GM08714 (cell line): ENCODE results near the gene ZNF414.

Experiments used
- H3K4me3 ChIP-seq: fragments of 200-500 bp; sonication (Bioruptor generic); 2 replicates; pipeline ENCODE4 v1.5.1; 2014; ENCODE audit warnings: mild to moderate bottlenecking, low read length, inconsistent platforms
- ZNF274 ChIP-seq: IDR thresholded peaks from 2 replicates; pipeline ENCODE4 v1.6.1; 2012; ENCODE audit warnings: mild to moderate bottlenecking, low read depth, low read length

Gene ZNF414

DNA sequence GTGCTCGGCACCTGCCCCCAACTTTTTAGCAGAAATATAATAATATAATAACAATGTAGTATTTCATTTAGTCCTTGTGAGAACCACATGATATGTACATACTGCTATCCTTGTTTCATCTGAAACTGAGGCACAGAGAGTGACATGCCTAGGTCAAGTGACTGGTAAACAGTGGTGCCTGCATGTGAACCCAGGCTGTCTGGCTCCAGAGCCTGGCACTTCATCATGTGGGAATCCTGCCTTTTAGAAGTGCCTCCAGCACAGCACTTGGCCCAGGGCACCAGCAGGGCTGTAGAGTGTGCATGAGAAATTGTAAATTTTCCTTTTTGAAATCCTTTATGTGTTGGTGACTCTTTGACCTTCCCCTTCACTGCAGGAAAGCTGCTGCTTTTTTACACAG, 39.0 kb downstream of the ZNF414 start:
- no peak overlapping the region for H3K4me3 ChIP-seq
- no peak for TF ChIP-seq ZNF274

DNA sequence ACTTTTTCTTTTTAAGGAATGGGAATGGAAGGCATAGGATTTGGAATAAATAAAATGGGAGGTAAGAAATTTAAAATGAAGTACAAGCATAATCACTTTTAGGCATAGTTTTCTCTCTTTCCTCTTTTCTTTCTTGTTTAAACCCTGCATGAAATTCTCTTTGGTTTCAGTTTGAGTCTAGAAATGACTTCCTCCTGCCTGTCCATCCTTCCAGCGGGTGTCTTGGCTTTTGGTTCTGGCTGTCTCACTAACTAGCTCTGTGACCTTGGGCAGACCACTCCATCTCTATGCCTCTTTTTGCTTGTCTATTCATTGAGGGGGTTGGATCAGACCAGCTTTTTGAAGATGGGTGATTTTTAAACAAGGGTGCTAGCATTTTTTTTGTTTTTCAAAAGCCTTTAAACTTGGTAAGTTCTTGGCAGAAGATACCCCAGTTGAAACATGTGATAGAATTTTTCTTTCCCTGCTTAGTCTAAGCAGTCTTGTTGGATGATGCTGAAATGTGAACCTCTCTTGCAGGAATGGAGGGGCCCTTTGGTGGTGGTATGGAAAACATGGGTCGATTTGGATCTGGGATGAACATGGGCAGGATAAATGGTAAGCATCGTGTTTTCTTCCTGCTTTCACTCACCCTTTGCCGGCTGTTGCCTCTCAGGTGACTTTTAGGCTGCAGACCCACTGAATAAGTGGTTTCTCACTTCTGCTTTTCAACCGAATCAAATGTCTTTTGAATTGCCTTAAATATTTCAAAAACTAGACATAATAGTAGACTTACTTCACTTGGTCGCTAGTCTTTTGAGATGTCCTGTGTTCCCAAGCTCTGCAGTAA, 40.1 kb downstream of the ZNF414 start:
- H3K4me3 ChIP-seq = no peak overlapping the region
- TF ChIP-seq ZNF274 = no peak

DNA sequence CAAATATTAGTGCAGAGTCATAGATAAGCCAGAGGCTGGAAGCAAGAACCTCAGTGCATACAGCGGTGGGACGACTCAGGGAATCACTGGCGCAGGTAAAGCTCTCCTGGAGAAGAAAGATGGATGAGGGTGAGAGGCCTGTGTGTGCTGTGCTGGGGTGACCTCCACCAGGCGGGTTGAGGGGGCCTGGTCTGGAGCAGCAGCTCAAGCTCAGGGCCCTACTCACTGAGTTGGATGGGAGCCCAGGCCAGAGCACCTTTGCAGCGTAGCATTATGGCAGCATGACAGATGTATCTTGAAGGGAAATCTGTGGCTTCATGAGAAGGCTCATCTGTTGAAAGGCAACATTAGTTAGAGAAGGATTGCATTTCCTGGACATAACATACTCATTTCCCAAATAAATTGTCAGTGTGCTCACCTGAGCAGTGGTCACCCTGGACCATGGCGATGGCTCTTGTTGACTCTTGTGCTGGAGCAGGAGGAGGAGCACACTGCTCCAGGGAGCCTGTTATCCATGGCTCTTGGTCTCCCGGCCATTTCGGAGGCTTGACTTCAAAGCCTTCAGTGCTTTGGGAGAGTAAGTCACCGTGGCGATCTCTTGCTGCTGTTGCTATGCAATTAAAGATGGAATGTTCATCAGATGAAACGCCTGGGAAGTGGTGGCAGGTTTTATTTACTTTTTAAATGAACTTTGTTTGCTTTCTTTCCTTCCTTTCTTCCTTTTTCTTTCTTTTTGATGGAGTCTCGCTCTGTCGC, 44.2 kb downstream of the ZNF414 start:
- TF ChIP-seq ZNF274 = no peak
- H3K4me3 ChIP-seq = no peak overlapping the region

DNA sequence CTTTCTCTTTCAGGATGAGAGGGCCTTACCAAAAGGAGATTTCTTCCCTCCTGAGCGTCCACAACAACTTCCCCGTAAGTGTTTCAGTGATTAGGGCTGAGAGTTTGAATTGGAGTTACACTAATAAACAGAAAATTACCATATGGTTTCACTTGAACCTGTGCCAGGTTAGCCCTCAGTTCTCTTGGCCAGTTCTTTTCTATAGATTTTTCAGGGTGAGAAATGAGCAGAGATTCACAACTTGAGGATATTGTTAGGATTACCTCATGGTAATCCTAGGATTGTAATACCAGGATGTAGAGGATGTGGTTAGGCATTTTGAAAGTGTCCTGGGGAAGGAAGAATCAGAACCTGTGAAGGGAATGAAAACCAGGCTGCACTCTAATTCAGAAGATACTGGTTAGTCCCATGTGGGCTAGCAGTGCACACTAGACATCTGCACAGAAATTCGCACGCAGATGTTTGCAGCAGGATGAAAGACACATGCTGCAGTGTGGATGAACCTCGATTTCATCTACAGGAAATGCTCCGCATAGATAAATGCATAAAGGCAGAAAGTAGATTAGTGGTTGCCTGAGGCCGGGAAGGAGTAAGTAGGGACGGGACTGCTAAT, 45.1 kb downstream of the ZNF414 start:
- no peak overlapping the region for H3K4me3 ChIP-seq
- no peak for TF ChIP-seq ZNF274

DNA sequence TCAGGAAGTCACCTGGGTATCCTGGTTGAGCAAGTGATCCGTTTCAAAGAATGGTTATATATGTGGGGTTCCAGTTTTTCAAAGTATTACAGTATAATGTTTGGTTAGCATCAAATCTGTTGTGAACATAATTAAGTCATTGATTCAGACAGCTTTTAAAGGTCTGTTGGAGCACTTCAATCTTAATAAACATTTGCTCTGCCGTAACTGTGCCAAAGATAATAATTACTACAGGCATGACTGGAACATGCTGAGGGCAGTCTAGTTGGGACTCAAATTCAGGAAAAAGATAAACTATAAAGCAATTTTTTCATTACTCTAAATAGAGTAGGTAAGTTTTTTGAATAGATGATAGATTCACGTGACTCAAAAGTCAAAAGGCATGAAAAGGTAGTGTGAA, 45.8 kb downstream of the ZNF414 start:
- no peak for TF ChIP-seq ZNF274
- H3K4me3 ChIP-seq = no peak overlapping the region

DNA sequence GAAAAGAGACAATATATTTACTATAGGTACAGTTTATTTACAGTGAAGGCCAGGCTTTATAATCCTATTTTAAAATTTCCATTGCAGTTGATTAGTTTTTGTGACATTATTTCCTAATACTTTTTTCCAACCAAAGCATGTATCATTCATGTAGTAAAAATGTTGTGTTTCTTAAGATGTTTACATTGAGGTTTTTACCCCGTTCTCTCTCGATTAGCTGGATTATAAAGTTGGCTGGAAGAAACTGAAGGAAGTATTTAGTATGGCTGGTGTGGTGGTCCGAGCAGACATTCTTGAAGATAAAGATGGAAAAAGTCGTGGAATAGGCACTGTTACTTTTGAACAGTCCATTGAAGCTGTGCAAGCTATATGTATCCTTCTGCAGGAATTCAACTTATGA, 47.9 kb downstream of the ZNF414 start:
- H3K4me3 ChIP-seq = no peak overlapping the region
- no peak for TF ChIP-seq ZNF274

DNA sequence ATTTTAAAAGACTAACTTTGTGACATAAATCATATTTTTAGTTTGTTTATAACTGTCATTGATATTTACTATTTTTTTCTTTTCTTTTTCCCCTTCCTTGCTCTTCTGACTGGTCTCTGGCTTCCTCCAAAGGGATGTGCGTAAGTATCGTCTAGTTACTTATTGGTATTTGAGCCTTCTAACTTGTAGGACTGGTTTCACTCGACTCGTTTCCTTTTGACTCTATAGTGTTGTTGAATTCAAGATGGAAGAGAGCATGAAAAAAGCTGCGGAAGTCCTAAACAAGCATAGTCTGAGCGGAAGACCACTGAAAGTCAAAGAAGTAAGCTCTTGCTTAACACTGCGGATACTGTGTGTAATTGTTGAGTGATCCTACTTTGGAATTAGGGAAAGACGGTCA, 50.6 kb downstream of the ZNF414 start:
- TF ChIP-seq ZNF274 = no peak
- H3K4me3 ChIP-seq = no peak overlapping the region

DNA sequence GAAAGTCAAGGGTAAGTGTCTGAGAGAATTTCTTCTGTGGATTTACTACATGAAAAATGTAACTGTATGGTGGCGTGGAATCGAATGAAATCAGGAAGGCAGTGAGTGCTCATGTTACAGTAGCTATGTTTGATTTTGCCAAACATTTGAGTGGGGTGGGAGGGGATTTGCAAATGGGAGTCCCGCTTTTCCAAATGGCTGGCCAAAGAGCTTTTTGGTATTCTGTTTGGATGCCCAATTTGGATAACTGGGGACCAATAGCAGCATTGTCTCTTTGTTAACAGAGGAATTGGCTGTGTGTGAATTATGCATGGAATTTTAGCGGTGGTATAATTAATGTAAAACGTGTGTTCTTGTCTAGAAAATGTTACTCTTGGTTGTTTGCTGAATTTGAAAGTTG, 51.4 kb downstream of the ZNF414 start:
- TF ChIP-seq ZNF274 = no peak
- no peak overlapping the region for H3K4me3 ChIP-seq

DNA sequence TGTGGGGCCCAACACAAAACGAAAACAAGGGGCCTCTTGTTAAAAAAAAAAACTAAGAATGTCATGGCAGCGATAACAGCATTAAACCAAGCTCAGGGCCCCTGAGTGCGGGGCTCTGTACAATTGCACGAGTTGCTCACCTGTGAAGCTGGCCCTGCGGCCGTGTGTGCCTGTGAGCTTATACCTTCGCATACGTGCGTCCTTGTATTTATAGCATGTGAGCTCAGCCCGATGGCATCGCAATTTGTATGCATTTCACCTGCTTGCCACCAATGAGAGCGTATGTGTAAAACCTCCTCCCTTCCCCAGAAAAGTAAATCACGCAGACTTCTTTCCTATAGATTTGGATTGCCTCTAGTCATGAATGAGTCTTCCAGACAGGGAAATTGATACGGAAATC, 52.1 kb downstream of the ZNF414 start:
- H3K4me3 ChIP-seq = no peak overlapping the region
- TF ChIP-seq ZNF274 = no peak

DNA sequence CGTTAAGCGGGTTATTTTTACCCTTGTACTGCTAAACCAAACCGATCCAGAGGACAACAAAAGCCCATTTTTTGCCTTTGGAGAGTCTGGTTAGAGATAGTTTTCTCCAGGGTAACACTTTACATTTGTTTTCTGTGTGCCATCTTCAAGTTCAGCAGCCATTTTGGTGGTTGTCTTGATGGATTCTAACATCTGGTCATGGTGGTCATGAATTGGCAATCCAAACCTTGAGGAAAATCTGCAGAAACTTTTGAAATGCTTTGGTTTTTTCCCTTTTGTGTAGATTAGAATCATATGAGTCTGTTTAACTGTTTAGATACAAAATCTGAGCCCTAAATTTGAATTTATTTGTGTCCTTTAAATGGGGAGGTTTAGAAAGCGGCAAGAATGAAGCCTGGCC, 52.6 kb downstream of the ZNF414 start:
- TF ChIP-seq ZNF274 = no peak
- no peak overlapping the region for H3K4me3 ChIP-seq

DNA sequence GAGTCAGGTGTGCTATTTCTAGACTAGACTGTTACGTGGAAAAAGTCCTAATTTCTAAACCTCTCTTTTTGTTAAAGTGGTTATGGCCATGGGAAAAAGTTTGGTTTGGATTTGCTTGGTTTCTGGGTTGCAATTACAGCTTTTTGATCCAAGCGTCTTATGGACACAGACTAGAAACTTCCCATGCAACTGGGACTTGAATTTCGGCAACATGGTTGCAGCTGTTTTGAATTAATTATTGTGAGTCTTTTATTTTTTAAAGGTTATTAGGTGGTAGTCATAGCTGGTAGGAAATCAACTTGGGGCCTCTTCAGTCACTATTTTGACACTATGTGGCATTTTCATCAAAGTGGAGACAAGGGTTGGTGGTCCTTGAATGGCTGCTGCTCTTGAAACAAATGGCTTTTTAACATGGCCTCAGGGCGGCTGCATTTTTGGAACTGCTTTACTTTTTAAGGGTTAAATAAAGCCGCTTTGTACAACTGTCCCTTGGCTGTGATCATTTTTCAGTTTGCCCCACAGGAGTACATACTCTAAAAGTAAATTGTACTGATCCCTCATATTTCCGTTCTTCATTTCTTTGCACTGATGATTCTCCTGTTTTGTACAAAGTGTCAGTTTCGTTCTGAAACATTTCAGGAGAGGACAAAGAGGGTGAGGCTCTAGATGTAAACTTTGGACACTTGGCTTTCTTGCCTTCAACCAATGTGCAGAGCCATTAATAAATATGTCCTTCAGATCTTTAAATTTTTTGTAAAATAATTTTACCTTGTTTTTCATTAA, 53.3 kb downstream of the ZNF414 start:
- no peak for TF ChIP-seq ZNF274
- H3K4me3 ChIP-seq = no peak overlapping the region
